NK-92 (cell line): ENCODE results near the gene HNRNPA3.

Experiments used
- DNase-seq: peaks from one replicate; lab custom pipeline; 2025; ENCODE audit not compliant: unreplicated experiment; lab: John Stamatoyannopoulos, UW

The HNRNPA3 gene

DNA sequence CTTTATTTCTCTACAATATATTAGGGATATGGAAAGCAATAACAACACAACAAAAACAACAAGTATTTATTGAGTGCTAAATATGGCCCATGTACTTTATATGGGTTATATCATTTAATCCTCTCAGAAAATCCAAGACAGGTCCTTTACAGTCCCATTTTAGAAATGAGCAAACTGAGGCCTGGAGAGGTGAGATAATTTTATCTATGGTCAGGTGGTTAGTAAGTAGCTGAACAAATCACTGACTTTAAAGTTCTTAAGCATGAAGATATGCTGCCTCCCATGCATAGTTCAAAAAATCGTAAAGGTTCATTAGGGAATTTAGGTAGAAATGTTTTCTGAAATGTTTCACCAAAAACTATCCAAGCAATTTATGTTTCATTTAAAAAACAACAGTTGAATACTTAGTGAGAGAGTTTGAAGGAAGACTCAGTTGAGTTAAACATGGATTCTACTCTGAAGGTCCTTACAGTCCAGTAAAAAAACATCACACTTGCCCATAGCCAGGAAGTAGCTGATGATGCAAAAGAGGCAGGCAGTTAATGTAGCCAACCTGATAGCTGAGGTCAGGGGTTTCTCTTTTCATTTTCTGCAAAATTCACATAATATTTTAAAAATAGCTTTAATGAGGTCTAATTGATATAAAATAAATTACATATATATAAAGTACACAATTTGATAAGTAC is 59.5 kb downstream of the HNRNPA3 start:
- DNase-seq, result no peak

DNA sequence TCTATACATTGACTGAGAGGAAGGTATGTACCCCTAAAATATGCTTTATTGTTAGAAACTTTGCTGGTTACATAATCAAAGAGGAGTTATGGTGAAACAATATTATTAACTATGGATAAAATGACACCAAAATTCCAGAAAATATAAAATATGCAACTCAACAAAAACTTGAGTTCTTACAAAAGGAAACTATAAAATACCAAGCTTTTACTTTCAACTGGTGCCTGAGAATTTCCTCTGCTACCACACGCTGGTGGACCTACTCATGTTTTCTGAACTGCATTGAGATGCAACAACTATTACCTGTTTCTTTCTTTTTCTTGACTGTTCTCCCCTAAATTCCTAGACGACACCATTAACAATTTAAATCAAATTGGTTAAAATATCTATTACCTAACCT is 60.2 kb downstream of the HNRNPA3 start:
- no peak for DNase-seq

DNA sequence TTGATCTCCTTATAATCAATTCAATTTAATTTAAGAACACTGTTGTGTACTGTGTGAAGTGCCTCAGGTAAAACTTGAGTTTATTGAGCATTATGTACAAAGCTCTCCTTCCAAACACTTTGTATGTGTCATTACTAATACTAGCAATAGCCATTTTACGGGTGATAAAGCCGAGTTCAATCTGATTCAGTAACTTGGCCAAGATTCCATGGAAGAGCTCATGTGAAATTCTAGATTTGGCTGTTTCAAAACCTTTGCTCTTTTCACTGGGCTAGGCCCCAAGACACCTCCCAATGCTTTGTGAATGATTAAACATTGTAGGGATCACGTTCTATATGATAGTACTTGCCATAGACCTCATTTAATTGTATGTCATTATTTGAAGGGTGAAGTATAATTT is 60.8 kb downstream of the HNRNPA3 start:
- DNase-seq, result no peak
